Naive thymus-derived CD4-positive, alpha-beta T cell (primary cell): ENCODE measurements around the gene AXIN2. TPM values are rescaled to one million over a fixed set of nuclear protein-coding genes. Genes with fewer than 3 reads are reported as not detected.

Source experiments
- ATAC-seq: fragments of 150-1000 bp; cut with Tn5 transposase; 2 replicates; pipeline ENCODE4 v1.10.0; 2021; ENCODE audit warnings: mild to moderate bottlenecking, moderate library complexity
- CTCF ChIA-PET: fragments of 350-600 bp; sonication (Branson Sonifier 250); formaldehyde crosslinking; loops from one replicate; lab custom pipeline; 2021; ENCODE audit warnings: antibody characterized with exemption; lab: Charles Lee
- POLR2A ChIA-PET: fragments of 350-600 bp; sonication (Branson Sonifier 250); formaldehyde crosslinking; loops from one replicate; lab custom pipeline; 2021; ENCODE audit warnings: antibody characterized with exemption, inconsistent platforms; lab: Charles Lee
- DNase-seq, 9 donors: peaks; one replicate each; pipeline versions ENCODE4 v3.0.0 to v3.0.0-alpha.2; 2020 to 2022; ENCODE audit warnings: mixed read lengths in 1 of 9
- H3K27ac ChIP-seq: one replicate; pipeline ENCODE4 v1.7.0; 2013; ENCODE audit warnings: mild to moderate bottlenecking, low read depth, low read length, moderate library complexity
- H3K27me3 ChIP-seq, 2 donors: one replicate each; pipeline ENCODE4 v1.7.0; 2013; ENCODE audit warnings: low read length in 2 of 2, mild to moderate bottlenecking in 2 of 2, moderate library complexity in 2 of 2; ENCODE audit not compliant: control insufficient read depth in 2 of 2, insufficient read depth in 2 of 2
- H3K36me3 ChIP-seq, 3 experiments: 1 replicate in 2 of 3; 2 replicates in 1 of 3; pipeline ENCODE4 v1.7.0; 2013; ENCODE audit warnings: low read length in 3 of 3, mild to moderate bottlenecking in 3 of 3, moderate library complexity in 1 of 3; ENCODE audit not compliant: insufficient read depth in 3 of 3, control insufficient read depth in 2 of 3
- H3K4me1 ChIP-seq, 2 donors: one replicate each; pipeline ENCODE4 v1.7.0; 2013; ENCODE audit warnings: low read length in 2 of 2, mild to moderate bottlenecking in 2 of 2, moderate library complexity in 1 of 2; ENCODE audit not compliant: control insufficient read depth in 2 of 2, insufficient read depth in 2 of 2
- H3K4me3 ChIP-seq: 2 replicates; pipeline ENCODE4 v1.7.0; 2013; ENCODE audit warnings: mild to moderate bottlenecking, low read length
- H3K9me3 ChIP-seq, 3 experiments: 1 replicate in 2 of 3; 2 replicates in 1 of 3; pipeline ENCODE4 v1.7.0; 2013; ENCODE audit warnings: low read length in 3 of 3; ENCODE audit not compliant: control insufficient read depth in 2 of 3
- H3K27ac Mint-ChIP-seq, 9 donors: one replicate each; pipeline ENCODE4 v1.8.0; 2020 to 2022; ENCODE audit warnings: mixed read lengths in 9 of 9, mild to moderate bottlenecking in 8 of 9, moderate library complexity in 5 of 9, inconsistent platforms in 2 of 9
- H3K27me3 Mint-ChIP-seq, 5 donors: one replicate each; pipeline ENCODE4 v1.8.0; 2021 to 2022; ENCODE audit warnings: mixed read lengths in 5 of 5, mild to moderate bottlenecking in 1 of 5
- H3K36me3 Mint-ChIP-seq, 5 donors: one replicate each; pipeline ENCODE4 v1.8.0; 2020 to 2022; ENCODE audit warnings: mixed read lengths in 5 of 5, mild to moderate bottlenecking in 3 of 5, inconsistent platforms in 1 of 5
- H3K4me1 Mint-ChIP-seq, 7 donors: one replicate each; pipeline ENCODE4 v1.8.0; 2020 to 2022; ENCODE audit warnings: mixed read lengths in 7 of 7, mild to moderate bottlenecking in 3 of 7, inconsistent platforms in 1 of 7
- H3K4me3 Mint-ChIP-seq, 10 donors: one replicate each; pipeline ENCODE4 v1.8.0; 2020 to 2022; ENCODE audit warnings: mild to moderate bottlenecking in 10 of 10, mixed read lengths in 10 of 10, moderate library complexity in 6 of 10, inconsistent platforms in 2 of 10
- H3K9me3 Mint-ChIP-seq, 11 donors: one replicate each; pipeline ENCODE4 v1.8.0; 2020 to 2022; ENCODE audit warnings: mixed read lengths in 11 of 11, mild to moderate bottlenecking in 4 of 11, inconsistent platforms in 1 of 11, moderate library complexity in 1 of 11
- intact Hi-C, 2 donors: fragments of 100-400 bp; cut with micrococcal nuclease; formaldehyde crosslinking; loops; one replicate each; pipeline ENCODE4 v1.15.1; 2023
- polyA plus RNA-seq, 2 donors: library from polyadenylated mRNA; unstranded; fragments of 300-500 nt; fragmentation: Illumina TruSeq; gene quantifications; one replicate each; pipeline ENCODE4 v1.2.3, GENCODE V29; 2021
- total RNA-seq, 6 experiments: library from RNA in 5 of 6; stranded (reverse) in 5 of 6; gene quantifications; 1 replicate in 5 of 6; 2 replicates in 1 of 6; pipeline ENCODE4 v1.2.3 and lab custom pipeline; 2021 to 2026

Gene AXIN2
- total and polyA plus RNA-seq, 7 experiments from 2014 or later, result 7.4 to 63.4 (median 21.7) TPM

- H3K4me3 Mint-ChIP-seq, result peak overlapping the region in 8 of 10 donors; percentile 79 to 94 (median 85)
These were observed 608 bp downstream of the AXIN2 start for GRCh38 chr17:65560628-65561451.

GRCh38 chr17:65559804-65560627 is 1.4 kb downstream of the AXIN2 start:
- ATAC-seq, result no peak
- no peak overlapping the region for H3K27ac ChIP-seq
- H3K27me3 Mint-ChIP-seq, result peaks cover 0 to 18% (median 0%) of the 10 kb centered on the region in 5 donors
- peak overlapping the region; percentile 70 for H3K4me3 ChIP-seq
- no peaks in the 10 kb centered on the region for H3K36me3 Mint-ChIP-seq
- intact Hi-C loops, result loop anchor here (1.0 to 10.0 kb wide), 7 partner anchors 37 to 1053 kb away; partner anchors contain the start of genes CEP95 (in 1 of the 2), DDX5 (in 1 of the 2), GNA13 (in 1 of the 2) and PRKCA (in 1 of the 2)
- peaks cover 18 to 24% of the 10 kb centered on the region in 2 donors for H3K4me1 ChIP-seq
- ChIA-PET CTCF (interaction anchor here (1.3 kb wide), 1 partner anchor 237 kb away, joined by 7 read pairs; no protein-coding TSS in a partner anchor), POLR2A (interaction anchor here (0.6 to 2.6 kb wide), 6 partner anchors 11 to 1114 kb away, joined by 3 to 10 read pairs (median 6); no protein-coding TSS in a partner anchor)
- H3K9me3 Mint-ChIP-seq, result no peaks in the 10 kb centered on the region
- peak in 7 of 9 donors; percentile 36 to 58 (median 44) for DNase-seq
- H3K4me3 Mint-ChIP-seq, result peak overlapping the region in 3 of 10 donors; percentile 66 to 84 (median 71)
- peaks cover 0 to 10% (median 0%) of the 10 kb centered on the region in 3 experiments for H3K36me3 ChIP-seq
- peak overlapping the region in 5 of 9 donors; percentile 4 to 95 (median 83) for H3K27ac Mint-ChIP-seq
- H3K9me3 ChIP-seq, result no peaks in the 10 kb centered on the region
- H3K27me3 ChIP-seq, result no peaks in the 10 kb centered on the region
- peaks cover 10 to 37% (median 31%) of the 10 kb centered on the region in 7 donors for H3K4me1 Mint-ChIP-seq

More at GRCh38 chr17:65560628-65561451, 608 bp downstream of the AXIN2 start:
- Histone ChIP-seq H3K4me3 (peak overlapping the region; percentile 70), H3K9me3 (no peaks in the 10 kb centered on the region), H3K27ac (peak overlapping the region; percentile 92), H3K36me3 (peaks cover 0 to 10% (median 0%) of the 10 kb centered on the region in 3 experiments), H3K27me3 (no peaks in the 10 kb centered on the region), H3K4me1 (peaks cover 18 to 24% of the 10 kb centered on the region in 2 donors)
- ChIA-PET POLR2A (no interaction called here), CTCF (no interaction called here)
- H3K27ac Mint-ChIP-seq, result peak overlapping the region; percentile 70 to 93 (median 90)
- H3K27me3 Mint-ChIP-seq, result peaks cover 0 to 22% (median 0%) of the 10 kb centered on the region in 5 donors
- intact Hi-C loops, result loop anchor here (1.0 to 5.0 kb wide), 5 partner anchors 38 to 1054 kb away; partner anchors contain the start of genes CEP95 (in 1 of the 2), DDX5 (in 1 of the 2), GNA13 (in 1 of the 2) and PRKCA (in 1 of the 2)
- no peaks in the 10 kb centered on the region for H3K9me3 Mint-ChIP-seq
- DNase-seq, result peak; percentile 58 to 88 (median 82)
- H3K4me1 Mint-ChIP-seq, result peaks cover 10 to 37% (median 31%) of the 10 kb centered on the region in 7 donors
- ATAC-seq, result peak; percentile 65
- no peaks in the 10 kb centered on the region for H3K36me3 Mint-ChIP-seq

GRCh38 chr17:65559461-65559803 is 2.0 kb downstream of the AXIN2 start:
- ATAC-seq, result no peak
- DNase-seq, result peak in 1 of 9 donors; percentile 19
- Histone ChIP-seq H3K4me1 (peaks cover 18 to 24% of the 10 kb centered on the region in 2 donors), H3K27ac (no peak overlapping the region), H3K27me3 (no peaks in the 10 kb centered on the region), H3K4me3 (peak overlapping the region; percentile 70), H3K9me3 (no peaks in the 10 kb centered on the region), H3K36me3 (peaks cover 0 to 10% (median 0%) of the 10 kb centered on the region in 3 experiments)
- ChIA-PET CTCF (interaction anchor here (0.5 to 1.3 kb wide), 2 partner anchors 9 to 238 kb away, joined by 3 to 7 read pairs; no protein-coding TSS in a partner anchor), POLR2A (interaction anchor here (0.6 to 2.6 kb wide), 8 partner anchors 8 to 1115 kb away, joined by 3 to 10 read pairs (median 4); no protein-coding TSS in a partner anchor)
- Mint-ChIP-seq H3K9me3 (no peaks in the 10 kb centered on the region), H3K27ac (peak overlapping the region in 6 of 9 donors; percentile 4 to 95 (median 86)), H3K27me3 (peaks cover 0 to 15% (median 0%) of the 10 kb centered on the region in 5 donors), H3K36me3 (no peaks in the 10 kb centered on the region), H3K4me3 (peak overlapping the region in 1 of 10 donors; percentile 84), H3K4me1 (peaks cover 10 to 33% (median 27%) of the 10 kb centered on the region in 7 donors)
- intact Hi-C loops, result loop anchor here in 1 of 2 donors (5.0 to 10.0 kb wide), 2 partner anchors 115 to 582 kb away; no protein-coding TSS in a partner anchor

GRCh38 chr17:65558683-65559460 is 2.6 kb downstream of the AXIN2 start:
- H3K36me3 Mint-ChIP-seq, result peaks cover 0 to 4% (median 0%) of the 10 kb centered on the region in 5 donors
- Histone ChIP-seq H3K9me3 (no peaks in the 10 kb centered on the region), H3K27ac (no peak overlapping the region), H3K36me3 (peaks cover 0 to 10% (median 0%) of the 10 kb centered on the region in 3 experiments), H3K4me3 (peak overlapping the region; percentile 70), H3K27me3 (no peaks in the 10 kb centered on the region), H3K4me1 (peaks cover 23 to 24% of the 10 kb centered on the region in 2 donors)
- H3K9me3 Mint-ChIP-seq, result no peaks in the 10 kb centered on the region
- ChIA-PET CTCF (interaction anchor here (0.5 to 1.3 kb wide), 3 partner anchors 8 to 239 kb away, joined by 3 to 7 read pairs (median 5); no protein-coding TSS in a partner anchor), POLR2A (interaction anchor here (0.6 to 2.6 kb wide), 9 partner anchors 8 to 1115 kb away, joined by 3 to 10 read pairs (median 4); no protein-coding TSS in a partner anchor)
- intact Hi-C loops, result loop anchor here in 1 of 2 donors (5.0 to 10.0 kb wide), 2 partner anchors 116 to 582 kb away; no protein-coding TSS in a partner anchor
- ATAC-seq, result no peak
- DNase-seq, result peak in 6 of 9 donors; percentile 31 to 54 (median 44)
- peaks cover 10 to 28% (median 22%) of the 10 kb centered on the region in 7 donors for H3K4me1 Mint-ChIP-seq
- peak overlapping the region in 6 of 9 donors; percentile 4 to 95 (median 92) for H3K27ac Mint-ChIP-seq
- H3K4me3 Mint-ChIP-seq, result peak overlapping the region in 1 of 10 donors; percentile 84
- peaks cover 0 to 16% (median 0%) of the 10 kb centered on the region in 5 donors for H3K27me3 Mint-ChIP-seq

- peaks cover 0 to 10% (median 0%) of the 10 kb centered on the region in 3 experiments for H3K36me3 ChIP-seq
- no peak overlapping the region for H3K27ac ChIP-seq
- peaks cover 0 to 7% (median 2%) of the 10 kb centered on the region in 5 donors for H3K36me3 Mint-ChIP-seq
- H3K27me3 ChIP-seq, result no peaks in the 10 kb centered on the region
- intact Hi-C loops, result loop anchor here in 1 of 2 donors (5.0 to 10.0 kb wide), 2 partner anchors 117 to 581 kb away; no protein-coding TSS in a partner anchor
- H3K9me3 Mint-ChIP-seq, result no peaks in the 10 kb centered on the region
- peak overlapping the region in 3 of 9 donors; percentile 90 to 95 (median 93) for H3K27ac Mint-ChIP-seq
- DNase-seq, result no peak
- H3K4me3 ChIP-seq, result peak overlapping the region; percentile 70
- H3K9me3 ChIP-seq, result no peaks in the 10 kb centered on the region
- ChIA-PET CTCF (interaction anchor here (1.1 kb wide), 1 partner anchor 56 kb away, joined by 5 read pairs; no protein-coding TSS in a partner anchor), POLR2A (interaction anchor here (0.8 to 2.6 kb wide), 6 partner anchors 9 to 184 kb away, joined by 3 to 10 read pairs (median 4); no protein-coding TSS in a partner anchor)
- H3K4me3 Mint-ChIP-seq, result peak overlapping the region in 1 of 10 donors; percentile 84
- peaks cover 23% of the 10 kb centered on the region in 2 donors for H3K4me1 ChIP-seq
- peaks cover 10 to 26% (median 22%) of the 10 kb centered on the region in 7 donors for H3K4me1 Mint-ChIP-seq
- ATAC-seq, result no peak
- H3K27me3 Mint-ChIP-seq, result peaks cover 0 to 20% (median 0%) of the 10 kb centered on the region in 5 donors
These were observed 3.2 kb downstream of the AXIN2 start for GRCh38 chr17:65558311-65558682.
